HFFc6 (cell line): ENCODE results near the gene MARK3. TPM values are rescaled to one million over a fixed set of nuclear protein-coding genes. Genes with fewer than 3 reads are reported as not detected.

Source experiments
- DNase-seq: peaks from one replicate; pipeline ENCODE4 v3.0.0-alpha.2; 2018
- H3K27ac Mint-ChIP-seq: 2 replicates; pipeline ENCODE4 v1.8.0; 2020; ENCODE audit warnings: mild to moderate bottlenecking, mixed read lengths
- H3K27me3 Mint-ChIP-seq: 2 replicates; pipeline ENCODE4 v1.8.0; 2021; ENCODE audit warnings: mild to moderate bottlenecking, moderate library complexity, mixed read lengths; ENCODE audit not compliant: insufficient read depth
- H3K36me3 Mint-ChIP-seq: 2 replicates; pipeline ENCODE4 v1.8.0; 2021; ENCODE audit warnings: low read depth, mixed read lengths
- H3K4me1 Mint-ChIP-seq: 2 replicates; pipeline ENCODE4 v1.8.0; 2020; ENCODE audit warnings: low read depth, mixed read lengths
- H3K4me3 Mint-ChIP-seq: 2 replicates; pipeline ENCODE4 v1.8.0; 2020; ENCODE audit warnings: mild to moderate bottlenecking, moderate library complexity, mixed read lengths
- H3K9me3 Mint-ChIP-seq: 2 replicates; pipeline ENCODE4 v1.8.0; 2020; ENCODE audit warnings: mild to moderate bottlenecking, mixed read lengths
- total RNA-seq, 6 experiments: library from RNA; stranded (reverse); fragmentation: NEBNext Ultra II Directional; extraction: Animal tissue kit (Norgen Biotek cat#: 25700); gene quantifications; 2 replicates in 1 of 6; 3 replicates in 5 of 6; pipeline ENCODE4 v1.2.3, GENCODE V29; 2021
- TF ChIP-seq, protein P1 (sequence below): fragments of 200-600 bp; sonication (generic); IDR thresholded peaks from 2 replicates; pipeline ENCODE4 v1.5.0; 2021; ENCODE audit warnings: antibody characterized with exemption, mild to moderate bottlenecking

Gene MARK3
- total RNA-seq, 6 experiments from 2014 or later: 57.4 to 71.8 (median 65.7) TPM

DNA sequence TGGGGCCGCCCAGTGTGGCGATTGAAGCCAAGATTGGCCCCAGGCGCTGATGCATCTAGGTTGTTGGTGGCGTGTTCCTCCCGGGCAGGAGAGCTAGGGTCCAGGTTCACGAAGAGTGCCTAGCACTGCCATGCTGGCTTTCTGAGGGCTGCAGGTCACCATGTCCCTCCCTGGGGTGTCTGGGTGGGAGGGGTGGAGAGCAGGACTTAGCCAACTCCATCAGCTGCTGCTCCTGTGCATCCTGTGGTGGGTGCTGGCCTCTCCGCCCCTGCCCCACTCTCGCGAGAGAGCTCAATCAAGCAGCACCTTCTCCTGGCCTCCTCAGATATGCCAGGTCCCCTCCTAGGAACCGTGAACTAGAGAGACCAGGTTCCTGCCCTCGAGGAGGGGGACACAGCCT lies 145.6 kb downstream of the MARK3 start:
- Mint-ChIP-seq H3K27ac (no peak overlapping the region), H3K4me1 (peaks cover 32% of the 10 kb centered on the region), H3K4me3 (no peak overlapping the region), H3K9me3 (no peaks in the 10 kb centered on the region), H3K27me3 (peaks cover 3% of the 10 kb centered on the region), H3K36me3 (peaks cover 4% of the 10 kb centered on the region; the same call in 1 of the 2 replicates)
- TF ChIP-seq, protein P1, sequence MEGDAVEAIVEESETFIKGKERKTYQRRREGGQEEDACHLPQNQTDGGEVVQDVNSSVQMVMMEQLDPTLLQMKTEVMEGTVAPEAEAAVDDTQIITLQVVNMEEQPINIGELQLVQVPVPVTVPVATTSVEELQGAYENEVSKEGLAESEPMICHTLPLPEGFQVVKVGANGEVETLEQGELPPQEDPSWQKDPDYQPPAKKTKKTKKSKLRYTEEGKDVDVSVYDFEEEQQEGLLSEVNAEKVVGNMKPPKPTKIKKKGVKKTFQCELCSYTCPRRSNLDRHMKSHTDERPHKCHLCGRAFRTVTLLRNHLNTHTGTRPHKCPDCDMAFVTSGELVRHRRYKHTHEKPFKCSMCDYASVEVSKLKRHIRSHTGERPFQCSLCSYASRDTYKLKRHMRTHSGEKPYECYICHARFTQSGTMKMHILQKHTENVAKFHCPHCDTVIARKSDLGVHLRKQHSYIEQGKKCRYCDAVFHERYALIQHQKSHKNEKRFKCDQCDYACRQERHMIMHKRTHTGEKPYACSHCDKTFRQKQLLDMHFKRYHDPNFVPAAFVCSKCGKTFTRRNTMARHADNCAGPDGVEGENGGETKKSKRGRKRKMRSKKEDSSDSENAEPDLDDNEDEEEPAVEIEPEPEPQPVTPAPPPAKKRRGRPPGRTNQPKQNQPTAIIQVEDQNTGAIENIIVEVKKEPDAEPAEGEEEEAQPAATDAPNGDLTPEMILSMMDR: no peak
- no peak for DNase-seq

GRCh38 chr14:103531421-103532215 lies 146.4 kb downstream of the MARK3 start:
- Mint-ChIP-seq H3K4me3 (no peak overlapping the region), H3K9me3 (no peaks in the 10 kb centered on the region), H3K4me1 (peaks cover 33% of the 10 kb centered on the region), H3K27me3 (peaks cover 3% of the 10 kb centered on the region), H3K36me3 (peaks cover 4% of the 10 kb centered on the region; the same call in 1 of the 2 replicates), H3K27ac (no peak overlapping the region)
- no peak for DNase-seq
- TF ChIP-seq, protein P1: no peak

GRCh38 chr14:103532216-103533136 lies 147.3 kb downstream of the MARK3 start:
- Mint-ChIP-seq H3K36me3 (peaks cover 4% of the 10 kb centered on the region; the same call in 1 of the 2 replicates), H3K4me1 (peaks cover 32% of the 10 kb centered on the region), H3K4me3 (no peak overlapping the region), H3K27me3 (peaks cover 4% of the 10 kb centered on the region), H3K27ac (no peak overlapping the region), H3K9me3 (no peaks in the 10 kb centered on the region)
- TF ChIP-seq, protein P1: no peak
- DNase-seq: no peak

DNA sequence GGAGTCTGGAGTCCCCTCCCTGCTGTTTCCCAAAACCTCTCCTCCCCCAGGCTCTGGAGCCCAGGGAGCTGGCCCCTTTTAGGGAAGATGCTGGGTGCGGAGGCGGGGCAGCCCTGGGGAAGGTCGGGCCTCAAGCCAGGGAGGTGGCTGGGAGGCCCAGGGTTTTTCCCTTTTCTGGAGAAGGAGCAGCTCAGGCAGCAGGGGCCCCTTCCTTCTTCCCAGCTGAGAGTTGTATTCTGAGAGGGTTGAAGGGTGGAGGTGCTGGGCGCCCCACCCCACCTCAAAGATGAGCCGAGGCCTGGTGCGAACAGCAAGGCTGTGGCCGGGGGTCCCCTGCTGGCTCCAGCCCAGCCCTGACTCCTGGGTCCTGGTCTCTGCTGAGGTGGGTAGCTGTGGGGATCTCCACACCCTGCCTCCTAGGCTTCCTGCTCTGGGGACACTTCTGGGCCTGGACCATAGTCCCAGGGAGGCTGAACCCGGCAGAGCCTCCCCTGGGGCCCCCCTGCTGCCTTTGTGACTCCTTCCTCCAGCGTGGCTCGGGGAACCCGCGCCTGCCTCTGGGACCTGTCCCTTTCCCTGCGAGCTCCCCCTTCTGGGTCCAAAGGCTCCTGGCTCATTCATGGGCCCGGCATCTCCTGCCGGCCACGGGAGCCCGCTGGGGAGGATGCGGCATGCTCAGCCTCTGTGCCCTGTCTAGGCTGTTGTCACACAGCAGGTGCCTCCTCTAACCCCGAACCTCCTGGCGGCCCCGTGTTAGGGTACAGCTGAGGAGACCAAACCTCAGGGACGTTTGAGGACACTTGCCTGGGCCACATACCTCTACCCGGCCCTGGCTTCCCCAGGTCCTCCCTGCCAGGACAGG lies 148.2 kb downstream of the MARK3 start:
- H3K9me3 Mint-ChIP-seq: no peaks in the 10 kb centered on the region
- no peak overlapping the region for H3K4me3 Mint-ChIP-seq
- DNase-seq: no peak
- TF ChIP-seq, protein P1: no peak
- H3K27ac Mint-ChIP-seq: no peak overlapping the region
- H3K27me3 Mint-ChIP-seq: peaks cover 4% of the 10 kb centered on the region
- H3K36me3 Mint-ChIP-seq: peaks cover 4% of the 10 kb centered on the region; the same call in 1 of the 2 replicates
- peaks cover 23% of the 10 kb centered on the region for H3K4me1 Mint-ChIP-seq
